Esophagus muscularis mucosa (tissue), 4 donors: ENCODE data around the gene SKIDA1. TPM values are rescaled to one million over a fixed set of nuclear protein-coding genes. Genes with fewer than 3 reads are reported as not detected.

Experiments used
- DNase-seq: peaks from one replicate; pipeline ENCODE4 v3.0.0-alpha.2; 2017; ENCODE audit errors: extremely low spot score
- H3K27ac ChIP-seq, 4 donors: fragments of 200-600 bp; sonication (generic); replicated peaks in 1 of 4; 1 replicate in 3 of 4; 2 replicates in 1 of 4; pipeline ENCODE4 v1.5.1; 2016 to 2019; ENCODE audit warnings: mild to moderate bottlenecking in 1 of 4
- H3K27me3 ChIP-seq, 4 donors: fragments of 200-600 bp; sonication (generic); one replicate each; pipeline versions ENCODE4 v1.5.1 to v1.6.0; 2016 to 2019
- H3K36me3 ChIP-seq, 4 donors: fragments of 200-600 bp; sonication (generic); one replicate each; pipeline ENCODE4 v1.5.1; 2016 to 2019
- H3K4me1 ChIP-seq, 4 donors: fragments of 200-600 bp; sonication (generic); one replicate each; pipeline ENCODE4 v1.5.1; 2016 to 2019
- H3K4me3 ChIP-seq, 4 donors: fragments of 200-600 bp; sonication (generic); 1 replicate in 2 of 4; 2 replicates in 2 of 4; pipeline ENCODE4 v1.5.1; 2016 to 2019; ENCODE audit warnings: mild to moderate bottlenecking in 4 of 4, moderate library complexity in 1 of 4
- H3K9me3 ChIP-seq, 4 donors: fragments of 200-600 bp; sonication (generic); 1 replicate in 3 of 4; 2 replicates in 1 of 4; pipeline ENCODE4 v1.5.1; 2016 to 2019
- EP300 ChIP-seq: sonication (generic); formaldehyde crosslinking; IDR thresholded peaks from one replicate; pipeline ENCODE4 v1.6.1; 2017; ENCODE audit warnings: antibody characterized with exemption
- POLR2A ChIP-seq: fragments of 450-650 bp; IDR thresholded peaks from one replicate; pipeline ENCODE4 v1.6.1; 2017; ENCODE audit warnings: antibody characterized with exemption, moderate library complexity, mild to moderate bottlenecking, low read depth
- POLR2AphosphoS5 ChIP-seq, 2 donors: sonication (generic); formaldehyde crosslinking; IDR thresholded peaks; one replicate each; pipeline ENCODE4 v1.6.1; 2017; ENCODE audit warnings: antibody characterized with exemption in 2 of 2
- WGBS: methylation state at CpG from one replicate; pipeline ENCODE4 v1.1.5; 2018; 5-methylcytosine and 5-hydroxymethylcytosine counted together
- intact Hi-C: fragments of 100-400 bp; cut with DNase I; formaldehyde crosslinking; loops from one replicate; pipeline ENCODE4 v1.15.1; 2023
- total RNA-seq, 4 donors: library from RNA; depleted of rRNA; stranded (reverse); fragments of >200 nt; gene quantifications; one replicate each; pipeline versions ENCODE4 v1.1.0 to v1.2.1, GENCODE V29; 2016
- TF ChIP-seq, protein P1 (sequence below), 3 experiments: fragments of 200-600 bp in 2 of 3; fragments of 450-650 bp in 1 of 3; sonication (generic) in 2 of 3; IDR thresholded peaks; one replicate each; pipeline ENCODE4 v1.5.1; 2017 to 2019; ENCODE audit warnings: antibody characterized with exemption in 3 of 3, mild to moderate bottlenecking in 2 of 3, moderate library complexity in 1 of 3

Gene SKIDA1
- total RNA-seq, 4 donors from 2014 or later, result 0.50 to 2.9 (median 1.2) TPM

DNA sequence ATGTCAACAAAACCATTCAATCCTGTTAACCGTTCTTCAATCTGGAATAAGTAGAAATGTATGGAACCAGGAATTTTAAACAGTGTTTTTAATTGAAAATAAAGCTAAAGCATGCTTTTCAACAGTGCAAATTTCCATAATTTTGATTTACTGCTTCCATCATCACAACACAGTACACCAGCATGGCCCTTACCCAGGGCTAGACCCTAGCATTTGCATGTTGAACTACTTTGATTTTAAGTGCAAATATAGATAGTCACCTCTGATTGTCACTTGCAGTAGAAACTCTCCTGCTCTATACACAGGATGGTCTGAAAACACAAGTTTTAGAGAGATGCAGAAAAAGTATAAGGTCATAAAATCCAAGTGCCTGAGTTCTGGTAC lies 12.1 kb downstream of the SKIDA1 start:
- peaks cover 14 to 54% (median 52%) of the 10 kb centered on the region in 4 donors for H3K4me1 ChIP-seq

DNA sequence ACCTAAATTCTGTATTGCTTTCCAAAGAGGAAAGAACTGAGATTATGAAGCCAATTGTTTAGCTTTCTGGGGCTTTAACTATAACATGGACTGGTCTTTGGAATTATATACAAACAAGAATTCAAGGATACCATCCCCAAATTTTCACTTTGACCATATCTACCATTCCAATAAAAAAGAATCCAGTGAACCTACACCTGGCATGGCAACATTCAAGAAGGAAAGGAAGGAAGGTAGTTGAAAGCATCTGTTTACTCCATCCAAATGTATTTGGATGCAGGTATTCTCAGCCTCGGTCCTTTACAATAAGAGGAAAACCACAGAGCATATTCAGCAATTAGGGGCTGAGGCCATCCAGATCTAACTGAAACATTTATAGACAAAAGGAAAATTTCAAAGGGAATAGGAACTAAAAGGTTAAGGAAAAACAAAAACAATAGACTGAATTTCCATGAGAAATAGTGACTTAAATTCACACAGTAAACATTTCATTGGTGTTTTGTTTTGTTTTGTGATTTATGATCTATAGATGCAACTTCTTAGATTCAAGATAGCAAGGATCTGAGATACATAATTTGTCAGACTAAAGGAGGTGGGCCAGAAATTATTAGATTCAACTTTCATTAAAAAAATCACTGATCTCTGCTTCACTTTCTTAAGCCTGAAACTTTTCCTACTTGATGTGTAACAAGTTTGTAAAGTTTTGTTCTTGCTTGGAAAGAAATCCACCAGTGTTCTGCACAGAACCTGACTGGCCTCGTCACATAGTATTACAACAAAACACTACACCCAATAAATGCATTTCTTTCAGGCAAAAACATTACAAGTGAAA lies 12.7 kb downstream of the SKIDA1 start:
- intact Hi-C loops, result no loop called here
- no peak for DNase-seq
- no peak overlapping the region for H3K27ac ChIP-seq
- no peak for TF ChIP-seq EP300
- TF ChIP-seq POLR2AphosphoS5 (IDR thresholded peaks at IDR 0.05), result no peak
- TF ChIP-seq, protein P1, sequence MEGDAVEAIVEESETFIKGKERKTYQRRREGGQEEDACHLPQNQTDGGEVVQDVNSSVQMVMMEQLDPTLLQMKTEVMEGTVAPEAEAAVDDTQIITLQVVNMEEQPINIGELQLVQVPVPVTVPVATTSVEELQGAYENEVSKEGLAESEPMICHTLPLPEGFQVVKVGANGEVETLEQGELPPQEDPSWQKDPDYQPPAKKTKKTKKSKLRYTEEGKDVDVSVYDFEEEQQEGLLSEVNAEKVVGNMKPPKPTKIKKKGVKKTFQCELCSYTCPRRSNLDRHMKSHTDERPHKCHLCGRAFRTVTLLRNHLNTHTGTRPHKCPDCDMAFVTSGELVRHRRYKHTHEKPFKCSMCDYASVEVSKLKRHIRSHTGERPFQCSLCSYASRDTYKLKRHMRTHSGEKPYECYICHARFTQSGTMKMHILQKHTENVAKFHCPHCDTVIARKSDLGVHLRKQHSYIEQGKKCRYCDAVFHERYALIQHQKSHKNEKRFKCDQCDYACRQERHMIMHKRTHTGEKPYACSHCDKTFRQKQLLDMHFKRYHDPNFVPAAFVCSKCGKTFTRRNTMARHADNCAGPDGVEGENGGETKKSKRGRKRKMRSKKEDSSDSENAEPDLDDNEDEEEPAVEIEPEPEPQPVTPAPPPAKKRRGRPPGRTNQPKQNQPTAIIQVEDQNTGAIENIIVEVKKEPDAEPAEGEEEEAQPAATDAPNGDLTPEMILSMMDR (IDR thresholded peaks at IDR 0.05), result no peak
- TF ChIP-seq POLR2A, result no peak
- 91% methylated on average over 2 of the region's 2 CpGs for WGBS
- H3K27me3 ChIP-seq, result no peaks in the 10 kb centered on the region
- no peak overlapping the region for H3K4me3 ChIP-seq
- no peaks in the 10 kb centered on the region for H3K9me3 ChIP-seq
- peaks cover 12 to 48% (median 46%) of the 10 kb centered on the region in 4 donors for H3K4me1 ChIP-seq
- no peaks in the 10 kb centered on the region for H3K36me3 ChIP-seq

More for the DNA sequence above, 12.1 kb downstream of the SKIDA1 start:
- WGBS, result 97% methylated on average over 1 of the region's 1 CpG
- Histone ChIP-seq H3K27me3 (no peaks in the 10 kb centered on the region), H3K27ac (no peak overlapping the region), H3K4me3 (no peak overlapping the region), H3K36me3 (no peaks in the 10 kb centered on the region), H3K9me3 (no peaks in the 10 kb centered on the region)
- TF ChIP-seq EP300 (no peak), POLR2A (no peak), POLR2AphosphoS5 (IDR thresholded peaks at IDR 0.05) (no peak)
- TF ChIP-seq, protein P1 (IDR thresholded peaks at IDR 0.05), result no peak
- intact Hi-C loops, result no loop called here
- no peak for DNase-seq

- Histone ChIP-seq H3K36me3 (no peaks in the 10 kb centered on the region), H3K9me3 (no peaks in the 10 kb centered on the region), H3K4me3 (no peak overlapping the region), H3K27ac (no peak overlapping the region), H3K27me3 (no peaks in the 10 kb centered on the region), H3K4me1 (peaks cover 12 to 44% (median 42%) of the 10 kb centered on the region in 4 donors)
- DNase-seq, result no peak
- intact Hi-C loops, result no loop called here
- TF ChIP-seq, protein P1 (IDR thresholded peaks at IDR 0.05), result no peak
- TF ChIP-seq EP300, result no peak
- 83% methylated on average over 3 of the region's 3 CpGs for WGBS
These were observed 13.4 kb downstream of the SKIDA1 start for GRCh38 chr10:21511946-21512572.

DNA sequence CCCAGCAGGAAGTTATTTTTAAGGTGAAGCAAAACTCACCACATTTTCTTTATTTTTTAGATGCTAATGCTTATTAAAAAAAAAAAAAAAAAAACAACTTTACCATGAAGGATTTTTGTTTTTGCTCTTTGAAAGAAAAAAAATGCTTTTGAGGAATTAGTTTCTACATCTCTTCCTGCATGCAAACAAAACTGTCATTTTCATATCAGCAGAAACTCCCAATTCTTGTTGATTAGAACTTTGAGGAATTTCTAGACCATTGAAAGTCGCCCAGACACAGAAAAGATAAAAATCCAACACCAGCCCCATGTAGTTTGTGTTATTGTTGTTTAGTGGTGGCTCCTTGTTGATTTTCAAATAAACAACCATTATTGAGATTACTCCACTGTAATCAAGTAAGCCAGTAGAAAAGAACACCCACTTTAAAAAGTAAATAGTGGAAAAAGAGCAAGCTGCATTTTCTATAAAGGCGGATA lies 14.3 kb downstream of the SKIDA1 start:
- DNase-seq, result no peak
- Histone ChIP-seq H3K27me3 (no peaks in the 10 kb centered on the region), H3K27ac (no peak overlapping the region), H3K36me3 (no peaks in the 10 kb centered on the region), H3K4me3 (no peak overlapping the region), H3K4me1 (peaks cover 12 to 41% (median 39%) of the 10 kb centered on the region in 4 donors), H3K9me3 (no peaks in the 10 kb centered on the region)
- WGBS, result 94% methylated on average over 2 of the region's 2 CpGs
- TF ChIP-seq POLR2AphosphoS5 (IDR thresholded peaks at IDR 0.05) (no peak), EP300 (no peak), POLR2A (no peak)
- TF ChIP-seq, protein P1 (IDR thresholded peaks at IDR 0.05), result no peak
- intact Hi-C loops, result no loop called here
